Neural cell (in vitro differentiated cells): ENCODE measurements around the gene ATP6AP2. TPM values are rescaled to one million over a fixed set of nuclear protein-coding genes. Genes with fewer than 3 reads are reported as not detected.

Experiments
- H2AFZ ChIP-seq: fragments of 200-600, 300-800 bp; sonication (generic), shearing (Covaris generic); 2 replicates; pipeline ENCODE4 v1.6.0; 2014; ENCODE audit warnings: low read depth, mild to moderate bottlenecking, antibody characterized with exemption, low read length, moderate library complexity
- H3F3A ChIP-seq: fragments of 200-600 bp; shearing (Covaris generic); 2 replicates; pipeline ENCODE4 v1.6.1; 2016; ENCODE audit warnings: mild to moderate bottlenecking, moderate library complexity, mixed read lengths, antibody characterized with exemption, low read length; ENCODE audit not compliant: insufficient read depth, poor library complexity, severe bottlenecking
- H3K27ac ChIP-seq: fragments of 200-600, 300-800 bp; sonication (generic), shearing (Covaris generic); 2 replicates; pipeline ENCODE4 v1.5.1; 2014; ENCODE audit warnings: mild to moderate bottlenecking, low read length, moderate library complexity
- H3K27me3 ChIP-seq: fragments of 300-800, 200-600 bp; sonication (generic), shearing (Covaris generic); 2 replicates; pipeline ENCODE4 v1.6.0; 2014; ENCODE audit warnings: mild to moderate bottlenecking, low read depth, low read length, moderate library complexity; ENCODE audit not compliant: insufficient read depth
- H3K36me3 ChIP-seq: fragments of 300-800, 200-600 bp; sonication (generic), shearing (Covaris generic); 2 replicates; pipeline ENCODE4 v1.5.1; 2014; ENCODE audit warnings: mild to moderate bottlenecking, antibody characterized with exemption, low read length, moderate library complexity; ENCODE audit not compliant: insufficient read depth
- H3K4me2 ChIP-seq: fragments of 300-800, 200-600 bp; sonication (generic), shearing (Covaris generic); 2 replicates; pipeline ENCODE4 v1.6.0; 2014; ENCODE audit warnings: mild to moderate bottlenecking, low read length
- H3K4me3 ChIP-seq: fragments of 300-800, 200-600 bp; sonication (generic), shearing (Covaris generic); 2 replicates; pipeline ENCODE4 v1.5.1; 2014; ENCODE audit warnings: mild to moderate bottlenecking, low read length, moderate library complexity
- H3K79me2 ChIP-seq: fragments of 200-600 bp; shearing (Covaris generic); replicated peaks from 2 replicates; pipeline ENCODE4 v1.6.0; 2014; ENCODE audit warnings: mild to moderate bottlenecking, low read length, moderate library complexity; ENCODE audit not compliant: insufficient read depth
- H3K9ac ChIP-seq: fragments of 300-800, 200-600 bp; sonication (generic), shearing (Covaris generic); 2 replicates; pipeline ENCODE4 v1.6.1; 2016; ENCODE audit warnings: mild to moderate bottlenecking, low read length, mixed read lengths
- H3K9me2 ChIP-seq: fragments of 200-600 bp; shearing (Covaris generic); 2 replicates; pipeline ENCODE4 v1.6.1; 2016; ENCODE audit warnings: mild to moderate bottlenecking, low read length, mixed read lengths; ENCODE audit not compliant: insufficient read depth
- H3K9me3 ChIP-seq: fragments of 200-600, 300-800 bp; sonication (generic), shearing (Covaris generic); 2 replicates; pipeline ENCODE4 v1.6.1; 2016; ENCODE audit warnings: mild to moderate bottlenecking, mixed run types, low read length, moderate library complexity, mixed read lengths
- H4K20me1 ChIP-seq: fragments of 200-600 bp; shearing (Covaris generic); 2 replicates; pipeline ENCODE4 v1.6.1; 2016; ENCODE audit warnings: mild to moderate bottlenecking, mixed run types; ENCODE audit not compliant: insufficient read depth
- EP300 ChIP-seq: fragments of 450-650 bp; conservative IDR thresholded peaks from 2 replicates; pipeline ENCODE4 v1.6.1; 2014; ENCODE audit warnings: antibody characterized with exemption, mild to moderate bottlenecking, moderate library complexity; ENCODE audit not compliant: poor library complexity, severe bottlenecking
- EZH2 ChIP-seq: fragments of 200-600, 300-800 bp; shearing (Covaris generic), sonication (generic); IDR thresholded peaks from 2 replicates; pipeline ENCODE4 v1.6.1; 2014; ENCODE audit warnings: antibody characterized with exemption, low read length, borderline replicate concordance, mild to moderate bottlenecking; ENCODE audit not compliant: insufficient read depth, poor library complexity, severe bottlenecking
- MXI1 ChIP-seq: fragments of 450-650 bp; conservative IDR thresholded peaks from 2 replicates; pipeline ENCODE4 v1.6.1; 2014; ENCODE audit warnings: antibody characterized with exemption, mild to moderate bottlenecking; ENCODE audit not compliant: poor library complexity, severe bottlenecking
- POLR2AphosphoS5 ChIP-seq: IDR thresholded peaks from 2 replicates; pipeline ENCODE4 v1.6.1; 2012
- RAD21 ChIP-seq: fragments of 450-650 bp; conservative IDR thresholded peaks from 2 replicates; pipeline ENCODE4 v1.6.1; 2014; ENCODE audit warnings: antibody characterized with exemption, mild to moderate bottlenecking, moderate library complexity
- REST ChIP-seq: IDR thresholded peaks from 2 replicates; pipeline ENCODE4 v1.6.1; 2012; ENCODE audit warnings: borderline replicate concordance
- SMC3 ChIP-seq: fragments of 450-650 bp; conservative IDR thresholded peaks from 2 replicates; pipeline ENCODE4 v1.6.1; 2014; ENCODE audit warnings: antibody characterized with exemption, mild to moderate bottlenecking, moderate library complexity; ENCODE audit not compliant: poor library complexity
- TAF1 ChIP-seq: IDR thresholded peaks from 2 replicates; pipeline ENCODE4 v1.6.1; 2012; ENCODE audit warnings: low read depth
- polyA plus RNA-seq: library from polyadenylated mRNA; depleted of rRNA; stranded (reverse); fragments of >200 nt; gene quantifications from 2 replicates; pipeline ENCODE4 v1.2.3, GENCODE V29; 2014
- TF ChIP-seq, protein P1 (sequence below): fragments of 450-650 bp; IDR thresholded peaks from 2 replicates; pipeline ENCODE4 v1.5.1; 2014; ENCODE audit warnings: antibody characterized with exemption, mild to moderate bottlenecking, moderate library complexity; ENCODE audit not compliant: poor library complexity, severe bottlenecking

The ATP6AP2 gene
- polyA plus RNA-seq, 1 donor from 2014 or later = 236 TPM

GRCh38 chrX:40623665-40624064, 42.9 kb downstream of the ATP6AP2 start:
- no peak overlapping the region for H2AFZ ChIP-seq

DNA sequence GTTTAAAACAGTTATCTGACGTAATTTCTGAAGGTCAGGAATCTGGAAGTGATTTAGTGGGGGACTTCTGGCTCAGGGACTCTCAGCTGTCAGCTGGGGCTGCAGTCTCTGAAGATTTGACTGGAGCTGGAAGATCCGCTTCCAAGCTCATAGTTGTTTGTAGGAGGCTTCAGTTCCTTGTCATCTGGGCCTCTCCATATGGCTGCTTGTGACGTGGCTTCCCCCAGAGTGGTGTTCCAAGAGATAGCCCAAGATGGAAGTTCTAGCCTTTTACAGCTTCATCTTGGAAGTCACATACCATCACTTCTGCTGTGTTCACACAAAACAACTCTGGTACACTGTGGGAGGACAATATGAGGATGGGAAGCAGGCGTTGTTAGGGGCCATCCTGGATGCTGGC, 44.5 kb downstream of the ATP6AP2 start:
- Histone ChIP-seq H3K36me3 (no peaks in the 10 kb centered on the region), H4K20me1 (no peaks in the 10 kb centered on the region), H2AFZ (no peak overlapping the region), H3K79me2 (no peaks in the 10 kb centered on the region), H3K9me3 (no peaks in the 10 kb centered on the region), H3K9ac (no peak overlapping the region), H3K4me3 (no peak overlapping the region), H3K27ac (no peak overlapping the region), H3K4me2 (no peak overlapping the region), H3K9me2 (no peaks in the 10 kb centered on the region), H3K27me3 (no peaks in the 10 kb centered on the region), H3F3A (no peaks in the 10 kb centered on the region)
- TF ChIP-seq EP300 = no peak
- no peak for TF ChIP-seq TAF1
- TF ChIP-seq, protein P1, sequence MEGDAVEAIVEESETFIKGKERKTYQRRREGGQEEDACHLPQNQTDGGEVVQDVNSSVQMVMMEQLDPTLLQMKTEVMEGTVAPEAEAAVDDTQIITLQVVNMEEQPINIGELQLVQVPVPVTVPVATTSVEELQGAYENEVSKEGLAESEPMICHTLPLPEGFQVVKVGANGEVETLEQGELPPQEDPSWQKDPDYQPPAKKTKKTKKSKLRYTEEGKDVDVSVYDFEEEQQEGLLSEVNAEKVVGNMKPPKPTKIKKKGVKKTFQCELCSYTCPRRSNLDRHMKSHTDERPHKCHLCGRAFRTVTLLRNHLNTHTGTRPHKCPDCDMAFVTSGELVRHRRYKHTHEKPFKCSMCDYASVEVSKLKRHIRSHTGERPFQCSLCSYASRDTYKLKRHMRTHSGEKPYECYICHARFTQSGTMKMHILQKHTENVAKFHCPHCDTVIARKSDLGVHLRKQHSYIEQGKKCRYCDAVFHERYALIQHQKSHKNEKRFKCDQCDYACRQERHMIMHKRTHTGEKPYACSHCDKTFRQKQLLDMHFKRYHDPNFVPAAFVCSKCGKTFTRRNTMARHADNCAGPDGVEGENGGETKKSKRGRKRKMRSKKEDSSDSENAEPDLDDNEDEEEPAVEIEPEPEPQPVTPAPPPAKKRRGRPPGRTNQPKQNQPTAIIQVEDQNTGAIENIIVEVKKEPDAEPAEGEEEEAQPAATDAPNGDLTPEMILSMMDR = no peak
- TF ChIP-seq RAD21 = no peak
- TF ChIP-seq SMC3 = no peak
- no peak for TF ChIP-seq MXI1
- TF ChIP-seq POLR2AphosphoS5 = no peak
- TF ChIP-seq REST = no peak
- no peak for TF ChIP-seq EZH2

More at GRCh38 chrX:40623665-40624064, 42.9 kb downstream of the ATP6AP2 start:
- H3K4me2 ChIP-seq = no peak overlapping the region
- no peaks in the 10 kb centered on the region for H3K27me3 ChIP-seq
- TF ChIP-seq, protein P1 = no peak
- TF ChIP-seq EZH2 = no peak
- no peak for TF ChIP-seq SMC3
- TF ChIP-seq MXI1 = no peak
- TF ChIP-seq POLR2AphosphoS5 = no peak
- no peak for TF ChIP-seq REST
- no peak for TF ChIP-seq TAF1
- H3K4me3 ChIP-seq = no peak overlapping the region
- no peaks in the 10 kb centered on the region for H3K9me3 ChIP-seq
- no peaks in the 10 kb centered on the region for H3F3A ChIP-seq
- no peaks in the 10 kb centered on the region for H3K79me2 ChIP-seq
- H4K20me1 ChIP-seq = no peaks in the 10 kb centered on the region
- H3K9ac ChIP-seq = no peak overlapping the region
- no peak overlapping the region for H3K27ac ChIP-seq
- no peaks in the 10 kb centered on the region for H3K9me2 ChIP-seq
- H3K36me3 ChIP-seq = no peaks in the 10 kb centered on the region
